HL-60/S4 treated with phorbol 12-myristate 13-acetate at 8.2 ng/mL for 4 days and 3 days (cell line): Measurements from ENCODE around the gene AKAP13.
"Not testable (repeated sequence)": the region's sequence is repeated elsewhere in the genome, so short reads cannot be mapped to it uniquely, and the experiment has no call there.

ENCODE experiments used
- in situ Hi-C: fragments of 300-500 bp; cut with MboI; formaldehyde crosslinking; loops from 2 replicates; pipeline ENCODE4 v1.15.0; 2022; ENCODE audit warnings: low sequenced_read_pairs

Gene AKAP13

DNA sequence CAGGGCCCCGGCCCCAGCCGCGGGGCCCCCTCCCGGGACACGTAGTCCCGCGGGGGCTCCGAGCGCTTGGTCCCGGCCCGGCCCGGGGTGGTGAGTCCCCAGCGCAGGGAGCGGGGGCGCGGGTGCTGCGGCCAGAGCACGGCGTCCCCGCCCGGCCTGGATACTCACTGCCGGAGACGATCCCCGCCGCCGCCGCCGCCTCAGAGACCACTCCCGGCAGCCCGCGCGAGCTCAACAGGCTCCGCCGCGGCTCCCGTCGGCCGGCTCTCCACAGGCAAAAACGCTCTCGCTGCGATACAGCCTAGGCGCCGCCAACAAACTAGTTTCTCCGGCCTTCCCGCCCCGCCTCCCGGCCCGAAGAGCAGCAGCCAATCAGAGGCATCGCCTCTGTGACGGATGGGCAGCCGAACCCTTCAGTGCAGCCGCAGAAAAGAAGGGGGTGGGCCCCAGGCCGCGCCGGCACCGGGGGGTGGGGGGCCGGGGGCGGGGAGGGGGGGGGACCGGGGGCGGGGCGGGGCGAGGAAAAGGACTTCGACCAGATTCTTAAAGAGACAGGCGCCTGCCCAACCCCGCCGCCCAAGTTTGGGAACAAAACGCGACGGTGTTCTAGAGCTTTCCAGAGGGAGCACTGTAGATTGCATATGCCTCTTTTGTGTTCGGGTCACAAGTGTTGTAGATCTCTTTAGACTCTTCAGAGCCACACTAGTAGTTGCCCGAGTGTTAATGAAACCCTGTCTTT lies 414.4 kb downstream of the AKAP13 start, which contains the start of gene KLHL25:
TSS of gene KLHL25 (minus strand) at position 328 of the 739 bp plus-strand sequence. CDS start 25,115 bp downstream, outside the sequence.
- in situ Hi-C loops = no loop called here

DNA sequence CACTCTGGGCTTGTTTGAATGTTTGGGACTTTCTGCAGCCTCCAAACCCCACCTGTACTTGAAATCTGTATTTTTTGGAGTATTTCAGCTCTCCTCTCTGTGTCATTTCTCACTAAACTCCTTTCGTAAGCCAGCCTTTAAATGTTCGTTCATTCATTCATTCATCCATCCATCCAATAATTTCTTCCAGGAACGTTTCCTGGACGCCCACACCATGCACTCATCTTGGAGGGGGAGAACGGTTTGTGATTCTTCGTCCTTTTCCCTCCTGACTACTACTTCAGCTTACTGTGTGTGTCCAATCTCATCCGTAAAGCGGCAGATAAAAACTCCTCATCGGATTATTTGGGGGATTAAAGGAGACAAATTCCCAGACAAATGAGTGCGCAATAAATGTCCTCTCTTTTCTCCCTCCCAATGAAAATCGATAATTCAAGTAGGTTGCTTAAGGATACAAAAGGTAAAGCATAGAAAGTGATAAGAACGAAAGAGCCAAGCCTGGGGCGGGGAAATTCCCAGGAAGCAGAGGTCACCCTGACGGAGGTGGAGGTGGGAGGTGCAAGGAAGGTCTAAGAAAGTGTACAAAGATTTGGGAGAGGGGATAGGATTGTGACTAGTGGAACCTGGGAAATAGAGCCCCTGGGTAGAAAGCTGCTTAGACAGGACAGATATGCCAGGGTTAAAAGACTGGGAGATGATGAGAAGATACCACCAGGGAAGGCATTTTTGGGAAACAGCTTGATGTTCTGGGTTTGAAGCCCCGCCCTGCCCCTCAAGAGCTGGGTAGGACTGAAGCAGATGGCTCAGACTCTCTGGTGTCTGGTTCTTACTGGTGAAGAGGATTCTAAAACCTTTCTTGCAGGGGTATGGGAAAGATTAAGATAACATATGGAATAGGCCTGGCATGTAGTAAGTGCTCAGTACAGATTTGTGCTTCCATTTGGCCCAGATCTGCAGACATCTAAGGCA lies 415.2 kb downstream of the AKAP13 start:
- in situ Hi-C loops = no loop called here

DNA sequence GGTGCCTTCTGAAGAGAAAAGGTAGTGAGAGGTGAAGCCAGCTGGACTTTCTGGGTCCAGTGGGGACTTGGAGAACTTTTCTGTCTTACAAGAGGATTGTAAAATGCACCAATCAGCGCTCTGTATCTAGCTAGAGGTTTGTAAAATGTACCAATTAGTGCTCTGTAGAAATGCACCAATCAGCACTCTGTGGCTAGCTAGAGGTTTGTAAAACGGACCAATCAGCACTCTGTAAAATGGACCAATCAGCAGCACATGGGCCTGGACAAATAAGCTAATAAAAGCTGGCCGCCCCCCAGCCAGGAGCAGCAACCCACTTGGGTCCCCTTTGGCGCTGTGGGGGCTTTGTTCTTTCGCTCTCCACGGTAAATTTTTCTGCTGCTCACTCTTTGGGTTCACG lies 416.0 kb downstream of the AKAP13 start:
- in situ Hi-C loops = not testable (repeated sequence)
